ENCODE results near the gene DIP2C.
"Not testable (repeated sequence)": the region's sequence is repeated elsewhere in the genome, so short reads cannot be mapped to it uniquely, and the experiment has no call there.

DIP2C gene

GRCh38 chr10:310371-310770, 379.1 kb downstream of the DIP2C start:
- no peak for DNase-seq

GRCh38 chr10:308572-309085, 380.8 kb downstream of the DIP2C start:
- DNase-seq, result no peak

- no peak for DNase-seq
Observed at GRCh38 chr10:308101-308500, 381.4 kb downstream of the DIP2C start.

- DNase-seq, result no peak
Observed at GRCh38 chr10:307659-308058, 381.8 kb downstream of the DIP2C start.

GRCh38 chr10:306675-307185, 382.7 kb downstream of the DIP2C start:
- no peak for DNase-seq

- no peak for DNase-seq
Observed at GRCh38 chr10:306007-306674, 383.3 kb downstream of the DIP2C start.

- no peak for DNase-seq
Observed at GRCh38 chr10:305034-305433, 384.4 kb downstream of the DIP2C start.

GRCh38 chr10:301536-301935, 387.9 kb downstream of the DIP2C start:
- no peak for DNase-seq

GRCh38 chr10:300580-300979, 388.9 kb downstream of the DIP2C start:
- DNase-seq, result not testable (repeated sequence)

GRCh38 chr10:299969-300368, 389.5 kb downstream of the DIP2C start:
- DNase-seq, result no peak

GRCh38 chr10:299512-299911, 390.0 kb downstream of the DIP2C start:
- no peak for DNase-seq

- no peak for DNase-seq
Observed at GRCh38 chr10:298033-298432, 391.4 kb downstream of the DIP2C start.

- no peak for DNase-seq
Observed at GRCh38 chr10:297567-297966, 391.9 kb downstream of the DIP2C start.

- DNase-seq, result no peak
Observed at GRCh38 chr10:293636-294035, 395.8 kb downstream of the DIP2C start.

- no peak for DNase-seq
Observed at GRCh38 chr10:290026-290725, 399.3 kb downstream of the DIP2C start.

- no peak for DNase-seq
Observed at GRCh38 chr10:289581-289980, 399.9 kb downstream of the DIP2C start.

- no peak for DNase-seq
Observed at GRCh38 chr10:288316-289200, 400.9 kb downstream of the DIP2C start.

GRCh38 chr10:287814-288213, 401.7 kb downstream of the DIP2C start:
- no peak for DNase-seq

GRCh38 chr10:287026-287709, 402.3 kb downstream of the DIP2C start:
- no peak for DNase-seq

- no peak for DNase-seq
Observed at GRCh38 chr10:285216-285615, 404.3 kb downstream of the DIP2C start.

GRCh38 chr10:283916-284356, 405.5 kb downstream of the DIP2C start:
- no peak for DNase-seq

GRCh38 chr10:283140-283479, 406.4 kb downstream of the DIP2C start:
- DNase-seq, result no peak

Data from GOT3 (cell line).